Spinal cord (tissue), 10 donors: ENCODE measurements around the gene ARHGEF16. TPM values are rescaled to one million over a fixed set of nuclear protein-coding genes. Genes with fewer than 3 reads are reported as not detected.
A peak's percentile ranks its signal among the peaks of the same experiment; 100 is the strongest.

Experiments used
- DNase-seq, 6 donors: peaks; one replicate each; pipeline versions ENCODE4 v3.0.0 to v3.0.0-alpha.2; 2013 to 2015; ENCODE audit warnings: low spot score in 6 of 6, low read depth in 4 of 6
- H3K27ac ChIP-seq: one replicate; pipeline ENCODE4 v1.5.1; 2013; ENCODE audit warnings: low read depth, low read length, control low read depth
- H3K27me3 ChIP-seq: one replicate; pipeline ENCODE4 v1.6.1; 2013; ENCODE audit warnings: low read length; ENCODE audit not compliant: control insufficient read depth, insufficient read depth
- H3K36me3 ChIP-seq: one replicate; pipeline ENCODE4 v1.6.1; 2013; ENCODE audit warnings: low read length; ENCODE audit not compliant: control insufficient read depth, insufficient read depth
- H3K4me1 ChIP-seq: one replicate; pipeline ENCODE4 v1.6.1; 2013; ENCODE audit warnings: low read length; ENCODE audit not compliant: control insufficient read depth, insufficient read depth
- H3K4me3 ChIP-seq: one replicate; pipeline ENCODE4 v1.5.1; 2013; ENCODE audit warnings: low read depth, low read length, control low read depth
- H3K9me3 ChIP-seq: one replicate; pipeline ENCODE4 v1.6.1; 2013; ENCODE audit warnings: low read length; ENCODE audit not compliant: control insufficient read depth, insufficient read depth
- WGBS: methylation state at CpG from one replicate; pipeline ENCODE4 v1.1.5; 2013; ENCODE audit warnings: missing lambda C conversion rate; ENCODE audit not compliant: insufficient coverage; 5-methylcytosine and 5-hydroxymethylcytosine counted together
- polyA plus RNA-seq, 2 donors: library from polyadenylated mRNA; unstranded; fragments of 120-200 nt; gene quantifications; one replicate each; pipeline ENCODE4 v1.2.1, GENCODE V29; 2013; ENCODE audit not compliant: insufficient read length in 2 of 2
- total RNA-seq, 2 donors: library from RNA; depleted of rRNA in 1 of 2; stranded (reverse); fragments of 120-200 nt in 1 of 2; fragments of >200 nt in 1 of 2; gene quantifications; one replicate each; pipeline versions ENCODE4 v1.2.3 to v1.2.4, GENCODE V29; 2013 to 2014
- donor health status: healthy.

The ARHGEF16 gene
- total and polyA plus RNA-seq, 4 donors = 1.7 to 4.2 (median 3.2) TPM

DNA sequence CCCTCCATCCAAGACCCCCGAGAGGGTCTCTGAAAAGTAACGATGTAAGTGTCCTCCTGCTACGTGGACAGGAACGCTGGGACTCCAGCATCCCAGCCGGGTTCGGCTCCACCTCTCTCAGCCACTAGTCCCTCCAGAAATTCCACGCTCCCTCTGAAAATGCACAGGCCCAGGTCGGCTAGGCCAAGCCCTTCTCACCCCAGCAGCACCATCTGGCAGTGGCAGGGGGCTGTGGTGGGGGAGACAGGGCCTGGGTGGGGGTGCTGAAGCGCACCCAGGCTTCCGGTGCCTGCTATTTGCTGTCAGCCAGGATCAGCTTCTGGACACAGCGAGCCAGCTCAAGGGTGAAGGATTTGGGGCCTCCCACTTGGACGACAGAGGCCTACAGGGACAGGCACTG lies 73.3 kb downstream of the ARHGEF16 start:
- Histone ChIP-seq H3K27me3 (peaks cover 10% of the 10 kb centered on the region), H3K9me3 (no peaks in the 10 kb centered on the region), H3K4me3 (no peak overlapping the region), H3K27ac (no peak overlapping the region), H3K4me1 (peaks cover 54% of the 10 kb centered on the region), H3K36me3 (peaks cover 25% of the 10 kb centered on the region)
- DNase-seq = no peak
- 73% methylated on average over 10 of the region's 12 CpGs for WGBS

DNA sequence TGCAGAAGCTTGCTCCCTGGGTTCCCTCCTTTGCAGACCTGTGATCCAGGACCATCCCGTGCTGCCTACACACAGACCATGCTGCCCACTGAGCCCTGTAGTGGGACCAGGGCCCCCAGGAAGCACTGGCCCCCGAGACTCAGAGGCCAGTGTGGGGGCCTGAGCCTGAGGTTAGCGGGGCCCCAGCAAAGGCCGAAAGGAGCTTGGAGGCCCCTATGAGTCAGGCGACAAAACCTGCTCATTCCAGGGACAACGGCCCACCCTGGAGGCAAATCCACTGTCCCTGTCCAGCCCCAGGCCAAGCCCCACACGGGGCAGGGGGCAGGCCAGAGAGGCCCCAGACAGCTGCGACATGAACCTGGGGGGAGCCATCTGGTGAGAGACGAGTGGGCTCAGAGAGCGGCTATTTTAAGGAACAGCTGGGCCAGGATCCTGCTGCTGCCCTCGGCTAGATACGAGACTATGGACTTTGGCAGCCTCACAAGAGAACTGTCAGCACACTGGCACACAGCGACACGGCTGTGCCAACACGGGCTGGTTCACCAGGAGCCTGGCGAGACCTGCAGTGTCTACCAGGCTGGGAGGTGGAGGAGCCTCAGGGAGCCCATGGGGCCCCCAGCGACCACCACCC lies 74.7 kb downstream of the ARHGEF16 start:
- DNase-seq = peak in 4 of 6 donors; percentile 23 to 82 (median 49)
- Histone ChIP-seq H3K27ac (no peak overlapping the region), H3K27me3 (peaks cover 10% of the 10 kb centered on the region), H3K36me3 (peaks cover 11% of the 10 kb centered on the region), H3K4me1 (peaks cover 48% of the 10 kb centered on the region), H3K4me3 (no peak overlapping the region), H3K9me3 (no peaks in the 10 kb centered on the region)
- 45% methylated on average over 17 of the region's 17 CpGs for WGBS

DNA sequence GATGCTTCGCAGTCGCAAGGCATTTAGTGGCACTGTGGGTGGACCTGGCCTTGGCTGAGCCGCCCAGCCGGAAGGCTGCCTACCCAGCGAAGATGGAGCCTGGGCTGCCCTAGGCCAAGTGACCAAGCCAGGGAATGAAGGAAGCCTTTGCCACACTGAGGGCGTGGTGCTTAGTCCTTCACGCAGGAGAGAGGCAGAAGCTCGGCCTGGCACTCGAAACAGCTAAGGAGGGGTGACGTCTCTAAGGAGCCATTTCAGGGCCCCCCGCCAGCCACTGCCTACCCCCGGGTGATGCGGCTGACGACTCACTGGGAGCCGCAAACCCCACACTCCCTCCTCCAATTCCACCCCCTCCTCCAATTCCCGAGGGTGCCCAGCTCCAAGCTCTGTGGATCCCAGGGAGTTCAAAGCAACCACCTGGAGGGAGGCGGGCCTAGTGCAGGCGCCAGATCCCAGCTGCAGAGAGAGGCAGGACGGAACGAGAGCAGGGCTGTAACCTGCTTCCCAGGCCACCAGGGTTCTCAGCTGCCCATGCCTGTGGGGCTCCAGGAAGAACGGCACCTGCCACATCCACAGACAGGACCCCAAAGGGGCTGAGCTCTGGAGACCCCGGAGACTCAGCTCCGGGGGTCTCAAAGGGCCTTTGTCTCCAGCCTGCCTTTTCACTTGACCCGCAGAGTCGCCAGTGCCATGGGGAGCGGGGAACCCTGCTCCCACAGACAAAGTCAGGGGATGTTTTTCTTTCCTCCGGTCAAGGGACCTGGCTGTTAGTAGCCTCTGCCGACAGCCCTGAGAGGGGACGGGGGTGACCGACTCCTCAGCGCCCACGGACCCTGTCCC lies 75.8 kb downstream of the ARHGEF16 start:
- Histone ChIP-seq H3K4me1 (peaks cover 44% of the 10 kb centered on the region), H3K36me3 (peaks cover 7% of the 10 kb centered on the region), H3K4me3 (peak overlapping the region; percentile 21), H3K9me3 (no peaks in the 10 kb centered on the region), H3K27me3 (peaks cover 10% of the 10 kb centered on the region), H3K27ac (no peak overlapping the region)
- peak in 2 of 6 donors; percentile 15 to 43 for DNase-seq
- WGBS = 45% methylated on average over 31 of the region's 32 CpGs

Other genes starting within 250 kb of the ARHGEF16 start
- gene MEGF6, start 156.8 kb downstream of the ARHGEF16 start, total RNA-seq = 10 to 100 TPM in 1 of 2 donors, 1 to 10 TPM in 1; 6.0 to 15.4 TPM
- 10 to 100 TPM; 15.1 to 19.9 TPM for gene MEGF6, start 156.8 kb downstream of the ARHGEF16 start, polyA plus RNA-seq
- 10 to 100 TPM; 18.5 to 37.9 TPM for gene TPRG1L, start 170.3 kb downstream of the ARHGEF16 start, total RNA-seq
- 10 to 100 TPM; 39.6 to 45.3 TPM for gene TPRG1L, start 170.3 kb downstream of the ARHGEF16 start, polyA plus RNA-seq
- gene WRAP73, start 195.4 kb downstream of the ARHGEF16 start, total RNA-seq = 10 to 100 TPM; 12.3 to 12.8 TPM
- 10 to 100 TPM; 17.0 to 22.8 TPM for gene WRAP73, start 195.4 kb downstream of the ARHGEF16 start, polyA plus RNA-seq
- gene TP73, start 197.9 kb downstream of the ARHGEF16 start, total RNA-seq = 1 to 10 TPM in 1 of 2 donors, under 1 TPM in 1; 0.30 to 3.0 TPM
- 1 to 10 TPM; 1.0 to 1.4 TPM for gene TP73, start 197.9 kb downstream of the ARHGEF16 start, polyA plus RNA-seq